Measurements from ENCODE around the gene KIAA0232. TPM values are rescaled to one million over a fixed set of nuclear protein-coding genes. Genes with fewer than 3 reads are reported as not detected.

KIAA0232 gene
- total RNA-seq, 5 donors from 2014 or later (not counting 1 experiment from before 2014, with no cell fraction given), result 16.5 to 20.9 (median 19.3) TPM

GRCh38 chr4:6913350-6913905 is 130.9 kb downstream of the KIAA0232 start:
- no peak for DNase-seq
- Histone ChIP-seq H3K27me3 (replicated peaks in 1 of 2; ENCODE audit: control insufficient read depth in 2 of 2, extremely low read depth in 1 of 2, insufficient read depth in 2 of 2, low read length in 1 of 2) (no peaks in the 10 kb centered on the region), H3K9me3 (no peaks in the 10 kb centered on the region), H3K4me3 (ENCODE audit: control insufficient read depth in 1 of 2, extremely low read depth in 1 of 2, low read length in 1 of 2) (no peak overlapping the region), H3K27ac (ENCODE audit: low read length) (no peak overlapping the region), H3K4me1 (ENCODE audit: control insufficient read depth in 1 of 2, extremely low read depth in 1 of 2, insufficient read depth in 2 of 2, low read length in 2 of 2) (peaks cover 29 to 82% of the 10 kb centered on the region in 2 experiments), H3K36me3 (ENCODE audit: control insufficient read depth in 2 of 2, extremely low read depth in 1 of 2, insufficient read depth in 1 of 2, low read length in 1 of 2) (no peaks in the 10 kb centered on the region)
- Mint-ChIP-seq H3K4me1 (peaks cover 77 to 85% (median 80%) of the 10 kb centered on the region in 3 donors), H3K27me3 (no peaks in the 10 kb centered on the region), H3K27ac (peak overlapping the region; percentile 27 to 34), H3K4me3 (peak overlapping the region in 1 of 3 donors; percentile 64), H3K9me3 (no peaks in the 10 kb centered on the region), H3K36me3 (no peaks in the 10 kb centered on the region)
- 87% methylated on average over 2 of the region's 6 CpGs for WGBS (ENCODE audit: insufficient coverage)
- ChIA-PET CTCF (interaction anchor here in 1 of 2 donors (0.5 to 1.5 kb wide), 6 partner anchors 12 to 918 kb away, joined by 3 to 5 read pairs (median 3); no protein-coding TSS in a partner anchor), POLR2A (interaction anchor here in 1 of 2 donors (0.6 to 1.5 kb wide), 3 partner anchors 12 to 73 kb away, joined by 3 read pairs; no protein-coding TSS in a partner anchor)
- no peak for ATAC-seq (replicated peaks in 1 of 4)

- peaks cover 78 to 88% (median 81%) of the 10 kb centered on the region in 3 donors for H3K4me1 Mint-ChIP-seq
- no peaks in the 10 kb centered on the region for H3K9me3 ChIP-seq
- ChIA-PET POLR2A (interaction anchor here in 1 of 2 donors (0.6 kb wide), 1 partner anchor 26 kb away, joined by 3 read pairs; no protein-coding TSS in a partner anchor), CTCF (interaction anchor here in 1 of 2 donors (0.5 to 0.7 kb wide), 3 partner anchors 10 to 240 kb away, joined by 3 read pairs; no protein-coding TSS in a partner anchor)
- H3K36me3 Mint-ChIP-seq, result no peaks in the 10 kb centered on the region
- H3K27me3 Mint-ChIP-seq, result no peaks in the 10 kb centered on the region
- no peaks in the 10 kb centered on the region for H3K27me3 ChIP-seq (replicated peaks in 1 of 2; ENCODE audit: control insufficient read depth in 2 of 2, extremely low read depth in 1 of 2, insufficient read depth in 2 of 2, low read length in 1 of 2)
- DNase-seq (no peak), ATAC-seq (replicated peaks in 1 of 4) (no peak)
- H3K27ac ChIP-seq (ENCODE audit: low read length), result no peak overlapping the region
- H3K4me1 ChIP-seq (ENCODE audit: control insufficient read depth in 1 of 2, extremely low read depth in 1 of 2, insufficient read depth in 2 of 2, low read length in 2 of 2), result peaks cover 32 to 85% of the 10 kb centered on the region in 2 experiments
- no peaks in the 10 kb centered on the region for H3K9me3 Mint-ChIP-seq
- 100% methylated on average over 5 of the region's 9 CpGs for WGBS (ENCODE audit: insufficient coverage)
- H3K27ac Mint-ChIP-seq, result peak overlapping the region; percentile 66 to 93
- no peak overlapping the region for H3K4me3 Mint-ChIP-seq
- no peak overlapping the region for H3K4me3 ChIP-seq (ENCODE audit: control insufficient read depth in 1 of 2, extremely low read depth in 1 of 2, low read length in 1 of 2)
- H3K36me3 ChIP-seq (ENCODE audit: control insufficient read depth in 2 of 2, extremely low read depth in 1 of 2, insufficient read depth in 1 of 2, low read length in 1 of 2), result no peaks in the 10 kb centered on the region
Observed at GRCh38 chr4:6914448-6914847, 131.9 kb downstream of the KIAA0232 start.

GRCh38 chr4:6915041-6916005 is 132.8 kb downstream of the KIAA0232 start:
- Mint-ChIP-seq H3K4me3 (peak overlapping the region in 2 of 3 donors; percentile 39 to 81), H3K4me1 (peaks cover 85 to 96% (median 85%) of the 10 kb centered on the region in 3 donors), H3K27ac (peak overlapping the region; percentile 93 to 97), H3K27me3 (no peaks in the 10 kb centered on the region), H3K9me3 (no peaks in the 10 kb centered on the region), H3K36me3 (no peaks in the 10 kb centered on the region)
- H3K27ac ChIP-seq (ENCODE audit: low read length), result no peak overlapping the region
- H3K27me3 ChIP-seq (replicated peaks in 1 of 2; ENCODE audit: control insufficient read depth in 2 of 2, extremely low read depth in 1 of 2, insufficient read depth in 2 of 2, low read length in 1 of 2), result no peaks in the 10 kb centered on the region
- ChIA-PET CTCF (interaction anchor here (0.5 to 0.6 kb wide), 2 partner anchors 22 to 139 kb away, joined by 3 to 4 read pairs; no protein-coding TSS in a partner anchor), POLR2A (interaction anchor here (0.6 to 0.7 kb wide), 4 partner anchors 9 to 72 kb away, joined by 3 to 5 read pairs (median 3); no protein-coding TSS in a partner anchor)
- peaks cover 32 to 86% of the 10 kb centered on the region in 2 experiments for H3K4me1 ChIP-seq (ENCODE audit: control insufficient read depth in 1 of 2, extremely low read depth in 1 of 2, insufficient read depth in 2 of 2, low read length in 2 of 2)
- ATAC-seq (replicated peaks in 1 of 4), result no peak
- no peaks in the 10 kb centered on the region for H3K36me3 ChIP-seq (ENCODE audit: control insufficient read depth in 2 of 2, extremely low read depth in 1 of 2, insufficient read depth in 1 of 2, low read length in 1 of 2)
- no peak for DNase-seq
- H3K9me3 ChIP-seq, result no peaks in the 10 kb centered on the region
- no peak overlapping the region for H3K4me3 ChIP-seq (ENCODE audit: control insufficient read depth in 1 of 2, extremely low read depth in 1 of 2, low read length in 1 of 2)
- 93% methylated on average over 9 of the region's 18 CpGs for WGBS (ENCODE audit: insufficient coverage)

- H3K27me3 Mint-ChIP-seq, result no peaks in the 10 kb centered on the region
- no peaks in the 10 kb centered on the region for H3K9me3 Mint-ChIP-seq
- POLR2A ChIA-PET, result interaction anchor here (0.6 to 0.7 kb wide), 4 partner anchors 10 to 71 kb away, joined by 3 to 5 read pairs (median 3); no protein-coding TSS in a partner anchor
- 85% methylated on average over 8 of the region's 12 CpGs for WGBS (ENCODE audit: insufficient coverage)
- DNase-seq (no peak), ATAC-seq (replicated peaks in 1 of 4) (no peak)
- CTCF ChIA-PET, result interaction anchor here in 1 of 2 donors (0.6 kb wide), 1 partner anchor 140 kb away, joined by 4 read pairs; no protein-coding TSS in a partner anchor
- no peaks in the 10 kb centered on the region for H3K36me3 Mint-ChIP-seq
- H3K4me1 Mint-ChIP-seq, result peaks cover 84 to 94% (median 85%) of the 10 kb centered on the region in 3 donors
- peaks cover 30 to 86% of the 10 kb centered on the region in 2 experiments for H3K4me1 ChIP-seq (ENCODE audit: control insufficient read depth in 1 of 2, extremely low read depth in 1 of 2, insufficient read depth in 2 of 2, low read length in 2 of 2)
- H3K27me3 ChIP-seq (replicated peaks in 1 of 2; ENCODE audit: control insufficient read depth in 2 of 2, extremely low read depth in 1 of 2, insufficient read depth in 2 of 2, low read length in 1 of 2), result no peaks in the 10 kb centered on the region
- peak overlapping the region; percentile 34 to 81 (median 51) for H3K4me3 Mint-ChIP-seq
- H3K36me3 ChIP-seq (ENCODE audit: control insufficient read depth in 2 of 2, extremely low read depth in 1 of 2, insufficient read depth in 1 of 2, low read length in 1 of 2), result no peaks in the 10 kb centered on the region
- peak overlapping the region; percentile 93 to 97 for H3K27ac Mint-ChIP-seq
- H3K4me3 ChIP-seq (ENCODE audit: control insufficient read depth in 1 of 2, extremely low read depth in 1 of 2, low read length in 1 of 2), result peak overlapping the region in 1 of 2 donors; percentile 6
- peak overlapping the region; percentile 81 for H3K27ac ChIP-seq (ENCODE audit: low read length)
- no peaks in the 10 kb centered on the region for H3K9me3 ChIP-seq
Observed at GRCh38 chr4:6916069-6916586, 133.6 kb downstream of the KIAA0232 start.

GRCh38 chr4:6916587-6917460 is 134.3 kb downstream of the KIAA0232 start:
- Mint-ChIP-seq H3K27ac (peak overlapping the region; percentile 93 to 97), H3K36me3 (no peaks in the 10 kb centered on the region), H3K4me3 (peak overlapping the region; percentile 34 to 81 (median 51)), H3K4me1 (peaks cover 77 to 88% (median 79%) of the 10 kb centered on the region in 3 donors), H3K9me3 (no peaks in the 10 kb centered on the region), H3K27me3 (no peaks in the 10 kb centered on the region)
- Histone ChIP-seq H3K9me3 (no peaks in the 10 kb centered on the region), H3K27ac (ENCODE audit: low read length) (peak overlapping the region; percentile 81), H3K36me3 (ENCODE audit: control insufficient read depth in 2 of 2, extremely low read depth in 1 of 2, insufficient read depth in 1 of 2, low read length in 1 of 2) (no peaks in the 10 kb centered on the region), H3K4me1 (ENCODE audit: control insufficient read depth in 1 of 2, extremely low read depth in 1 of 2, insufficient read depth in 2 of 2, low read length in 2 of 2) (peaks cover 28 to 83% of the 10 kb centered on the region in 2 experiments), H3K4me3 (ENCODE audit: control insufficient read depth in 1 of 2, extremely low read depth in 1 of 2, low read length in 1 of 2) (peak overlapping the region in 1 of 2 donors; percentile 6), H3K27me3 (replicated peaks in 1 of 2; ENCODE audit: control insufficient read depth in 2 of 2, extremely low read depth in 1 of 2, insufficient read depth in 2 of 2, low read length in 1 of 2) (no peaks in the 10 kb centered on the region)
- ATAC-seq (replicated peaks in 1 of 4) (peak; percentile 55 to 85 (median 82)), DNase-seq (peak in 25 of 35 experiments; percentile 19 to 74 (median 40))
- CTCF ChIA-PET, result interaction anchor here in 1 of 2 donors (0.9 kb wide), 1 partner anchor 194 kb away, joined by 3 read pairs; no protein-coding TSS in a partner anchor
- POLR2A ChIA-PET, result interaction anchor here (0.6 kb wide), 3 partner anchors 10 to 82 kb away, joined by 3 to 4 read pairs (median 3); no protein-coding TSS in a partner anchor
- WGBS (ENCODE audit: insufficient coverage), result 26% methylated on average over 6 of the region's 15 CpGs

Measured in T-cell (primary cell).